GM15510 (cell line): ENCODE results near the gene ALX4.

Source experiments
- POLR2A ChIP-seq: IDR thresholded peaks from 3 replicates; pipeline ENCODE4 v1.6.1; 2011; ENCODE audit warnings: borderline replicate concordance; ENCODE audit not compliant: insufficient read length; ENCODE audit errors: extremely low read depth

ALX4 gene

DNA sequence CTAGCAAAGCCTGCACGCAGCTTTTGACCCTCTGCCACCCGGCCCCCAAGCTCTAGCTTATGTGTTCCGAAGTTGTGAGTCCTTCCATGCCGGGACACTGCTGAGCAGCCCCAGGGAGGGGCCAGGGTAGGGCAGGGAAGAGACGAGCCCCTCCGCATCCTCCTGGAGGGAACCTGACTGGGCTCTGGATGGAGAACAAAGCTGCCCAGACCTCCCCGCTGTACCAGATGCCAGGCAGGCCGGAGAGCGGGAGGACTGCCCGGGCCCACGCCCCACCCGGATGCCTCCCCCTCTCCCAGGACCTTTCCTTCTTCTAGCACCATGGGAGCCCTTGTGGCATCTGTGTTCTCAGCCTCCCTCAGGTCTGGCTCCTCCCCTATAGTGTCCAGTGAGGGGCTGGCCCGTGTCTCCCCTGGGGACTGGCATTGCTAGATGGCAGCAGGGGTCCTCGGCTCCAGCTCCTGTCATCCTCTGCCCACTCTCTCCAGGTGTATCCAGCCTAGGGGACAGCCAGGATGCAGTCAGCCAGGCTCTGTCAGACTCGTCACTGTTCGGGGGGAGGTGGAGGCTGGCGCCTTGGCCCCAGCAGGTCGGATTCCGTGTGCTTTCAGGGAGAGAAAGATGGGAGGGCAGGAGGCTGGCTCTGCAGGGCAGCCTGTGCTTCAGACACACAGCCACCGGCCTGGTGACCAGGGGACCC lies 46.1 kb downstream of the ALX4 start:
- no peak for TF ChIP-seq POLR2A

DNA sequence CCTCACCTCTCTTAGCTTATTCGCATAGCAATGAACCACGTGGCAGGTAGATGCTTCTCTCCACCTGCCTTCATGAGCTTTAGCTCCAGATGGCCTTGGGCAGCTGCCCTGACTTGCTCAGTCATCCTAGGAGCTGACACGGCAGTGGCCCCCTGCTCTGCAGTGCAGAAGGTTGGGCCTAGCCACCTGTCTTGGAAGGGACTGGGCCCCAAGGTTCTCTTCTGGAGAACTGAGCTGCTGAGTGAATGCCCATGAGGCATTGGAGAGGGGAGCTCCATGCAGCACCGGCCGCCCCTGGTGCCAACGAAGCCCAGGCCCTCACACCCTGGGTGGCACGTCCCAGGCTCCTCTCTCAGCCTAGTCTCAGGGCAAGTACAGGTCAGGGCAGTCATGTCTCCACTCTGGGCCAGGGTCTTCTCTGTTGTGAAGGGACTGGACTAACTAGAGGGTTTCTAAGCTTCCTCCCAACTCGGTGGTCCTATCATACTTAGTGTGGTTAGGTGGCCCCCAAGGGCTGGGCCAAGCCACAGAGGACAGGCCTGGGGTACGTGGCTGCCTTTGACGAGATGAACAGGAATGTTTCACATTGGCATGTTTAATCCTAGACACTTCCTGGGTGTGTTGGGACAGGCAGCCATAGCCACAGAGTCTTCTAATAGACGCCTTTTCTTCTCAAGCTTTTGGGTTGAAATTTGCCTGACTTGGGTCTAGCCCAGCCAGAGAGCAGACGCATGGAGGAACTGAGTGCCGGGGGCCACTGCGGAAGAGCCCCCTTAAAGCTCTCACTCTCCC lies 47.9 kb downstream of the ALX4 start:
- no peak for TF ChIP-seq POLR2A

DNA sequence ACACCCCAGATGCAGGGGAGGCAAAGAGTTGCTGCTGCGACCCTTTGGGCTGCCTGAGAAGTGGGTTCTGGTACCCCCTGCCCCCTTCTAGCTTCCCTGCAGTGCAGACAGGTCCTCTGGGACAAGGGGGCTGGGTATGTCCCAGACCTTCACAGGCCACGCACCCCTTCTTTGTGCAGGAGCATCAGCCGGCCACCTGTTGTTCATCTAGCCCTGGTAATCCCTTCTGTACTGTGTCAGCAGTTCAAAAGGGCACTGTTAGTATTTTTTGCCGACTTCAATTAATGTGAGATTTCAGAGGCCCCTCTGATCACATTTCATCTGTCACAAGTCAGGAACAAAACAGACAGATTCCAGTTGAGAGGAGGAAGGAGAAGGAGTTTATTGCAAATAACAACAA lies 49.9 kb downstream of the ALX4 start:
- TF ChIP-seq POLR2A = no peak

DNA sequence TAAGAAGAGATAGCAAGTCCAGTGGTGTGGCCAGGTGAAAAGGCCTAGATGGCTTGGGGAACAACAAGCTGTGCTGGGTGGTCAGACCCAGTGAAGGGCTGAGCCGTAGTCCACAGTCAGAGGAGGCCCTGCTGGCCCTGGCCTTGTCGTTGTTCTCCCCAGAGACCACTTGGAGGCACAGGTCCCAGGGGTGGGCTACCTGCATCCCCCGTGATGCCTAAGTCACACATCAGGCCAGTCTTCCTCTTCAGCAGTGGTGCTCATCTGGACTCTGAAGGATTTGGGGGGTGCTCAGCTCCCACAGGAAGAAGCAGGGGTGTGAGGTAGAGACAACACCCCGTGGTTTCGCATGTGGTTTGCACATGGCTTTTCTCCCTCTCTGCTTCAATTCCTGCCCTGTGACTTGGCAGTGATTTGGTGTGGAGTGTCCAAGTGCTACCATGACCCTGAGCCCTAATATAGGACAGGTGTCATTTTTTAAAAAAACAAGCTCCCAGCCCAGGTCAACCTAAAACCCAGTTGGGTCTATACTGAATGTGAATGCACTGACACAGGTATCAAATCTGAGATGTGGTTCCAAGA lies 51.0 kb downstream of the ALX4 start:
- no peak for TF ChIP-seq POLR2A

DNA sequence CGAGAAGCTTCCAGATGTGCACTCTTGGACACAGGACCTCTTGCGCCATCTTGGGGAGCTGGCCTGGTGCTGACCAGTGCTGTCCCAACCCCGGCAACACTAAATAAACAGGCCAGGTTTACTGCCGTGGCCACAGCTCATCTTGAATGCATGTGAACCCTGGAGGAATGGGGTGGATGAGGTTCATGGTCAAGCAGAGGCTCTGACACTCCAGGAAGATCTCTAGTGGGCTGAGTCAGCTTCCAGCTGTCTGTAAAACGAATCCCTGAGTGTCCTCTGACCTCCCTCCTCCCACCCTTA lies 51.8 kb downstream of the ALX4 start:
- TF ChIP-seq POLR2A = no peak

DNA sequence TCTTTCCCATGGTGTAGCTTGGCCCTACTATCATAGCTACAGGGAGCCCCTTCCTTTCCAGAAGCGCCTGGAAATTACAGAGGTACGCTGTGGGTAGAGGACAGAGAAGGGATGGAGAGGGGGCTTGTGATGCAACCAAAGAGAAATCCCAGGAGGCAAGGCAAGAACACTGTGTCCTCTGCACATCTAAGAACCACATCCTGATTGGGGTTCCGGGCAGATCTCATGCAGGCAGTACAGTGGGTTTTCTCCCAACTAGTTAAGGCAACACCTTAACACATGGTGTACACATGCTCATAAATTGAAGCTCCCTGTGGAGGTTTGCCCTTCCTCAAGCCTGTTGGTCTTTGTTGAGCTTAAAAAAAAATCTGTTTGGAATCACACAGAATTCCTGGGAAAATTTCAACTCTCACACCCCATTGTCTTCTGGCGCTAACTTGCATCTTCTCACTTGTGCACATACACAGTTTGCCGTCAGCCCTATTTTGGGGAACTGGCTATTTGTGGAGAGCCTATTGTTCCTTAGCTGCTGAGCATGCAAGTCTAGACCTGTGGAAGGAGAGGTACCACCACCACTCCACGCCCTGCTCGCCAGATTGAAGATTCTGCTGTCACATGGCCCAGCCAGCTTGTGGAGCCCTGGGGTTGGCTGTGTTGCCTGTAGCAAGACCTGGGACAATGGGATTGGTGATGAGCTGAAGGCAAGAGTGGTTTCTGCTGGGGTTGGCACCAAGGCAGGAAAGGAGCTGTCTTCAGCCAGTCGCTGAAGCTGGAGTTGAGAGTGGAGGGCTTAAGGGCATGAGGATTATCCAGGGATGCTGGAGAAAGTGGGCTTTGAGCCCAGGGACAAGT lies 52.4 kb downstream of the ALX4 start:
- no peak for TF ChIP-seq POLR2A

DNA sequence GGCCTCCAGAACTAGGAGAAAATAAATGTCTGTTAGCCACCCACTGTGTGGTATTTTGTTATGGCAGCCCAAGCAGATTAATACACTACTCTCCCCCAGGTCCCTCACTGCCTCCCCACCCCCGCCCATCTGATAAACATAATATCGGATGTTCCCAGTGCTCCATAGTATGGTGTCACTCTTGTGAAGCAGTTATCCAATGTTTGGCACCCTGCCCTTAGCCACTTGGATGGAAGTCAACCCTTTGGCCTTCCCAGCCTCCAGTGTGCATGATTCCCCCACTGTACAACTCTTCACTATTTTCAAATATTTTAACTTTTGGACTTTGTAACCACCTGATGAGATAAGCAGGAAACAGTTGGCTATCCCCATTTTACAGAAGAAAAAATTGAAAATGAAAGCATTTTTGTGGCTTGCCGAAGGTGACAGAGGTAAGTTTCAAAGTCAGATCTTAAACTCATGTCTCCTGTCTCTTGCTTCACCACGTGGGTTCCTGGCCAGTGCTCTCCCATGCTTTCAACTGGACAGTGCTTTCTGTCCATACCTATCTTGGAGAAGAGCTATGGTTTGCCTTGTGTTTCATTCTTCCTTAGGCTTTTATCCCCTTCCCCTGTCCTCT lies 53.2 kb downstream of the ALX4 start:
- no peak for TF ChIP-seq POLR2A

DNA sequence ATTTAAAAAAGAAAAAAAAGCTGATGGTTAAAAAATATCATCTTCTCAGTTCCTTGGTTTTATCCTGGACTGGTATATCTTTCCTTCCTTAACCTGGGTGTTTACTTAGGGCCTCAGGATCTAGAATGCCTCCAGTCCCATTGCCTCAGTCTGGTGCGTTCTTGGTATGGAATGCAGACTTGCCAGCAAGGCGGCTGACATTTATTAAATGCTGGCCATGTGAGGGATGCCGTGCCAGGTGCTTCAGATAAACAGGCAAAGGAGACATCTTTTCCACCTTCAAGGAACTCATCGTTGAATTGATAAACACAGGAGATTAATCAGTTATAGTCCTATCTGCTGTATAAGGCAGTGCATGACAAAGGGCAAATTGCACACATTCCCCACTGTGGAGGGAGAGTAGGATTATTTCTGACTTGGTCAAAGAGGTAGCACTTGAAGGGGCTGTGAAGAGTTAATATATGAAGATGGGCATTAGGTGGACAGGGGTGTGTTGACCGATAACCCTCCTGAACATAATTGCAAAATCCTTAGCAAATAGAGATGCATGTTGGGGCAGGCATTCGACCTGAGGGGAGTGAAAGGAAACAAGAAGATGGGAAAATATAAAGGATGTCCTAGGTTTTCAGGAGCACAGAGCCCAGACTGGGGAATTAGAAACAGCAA lies 54.4 kb downstream of the ALX4 start:
- no peak for TF ChIP-seq POLR2A

DNA sequence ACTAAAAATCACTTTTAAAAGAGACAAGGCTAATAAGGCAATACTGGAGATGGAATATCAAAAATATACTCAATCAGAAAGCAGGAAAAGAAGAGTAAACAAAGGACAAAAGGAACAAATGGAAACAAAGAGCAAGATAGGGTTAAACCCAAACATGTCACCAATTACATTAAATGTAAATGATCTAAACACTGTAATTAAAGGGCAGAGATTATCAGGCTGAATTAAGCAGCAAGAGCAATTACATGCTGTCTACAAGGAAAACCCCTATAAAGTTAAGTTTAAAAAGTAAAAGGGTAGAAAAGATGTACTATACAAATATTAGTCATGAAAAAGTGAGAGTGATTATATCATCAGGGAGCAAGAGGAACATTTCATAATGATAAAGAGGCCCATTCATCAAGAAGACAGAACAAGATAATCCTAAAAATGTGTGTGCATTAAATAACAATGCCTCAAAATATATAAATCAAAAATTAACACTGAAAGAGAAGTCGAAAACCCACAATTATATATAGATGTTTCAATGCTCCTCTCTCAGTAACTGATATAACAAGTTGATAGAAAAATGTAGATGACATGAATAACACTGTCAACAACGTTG lies 56.8 kb downstream of the ALX4 start:
- no peak for TF ChIP-seq POLR2A

DNA sequence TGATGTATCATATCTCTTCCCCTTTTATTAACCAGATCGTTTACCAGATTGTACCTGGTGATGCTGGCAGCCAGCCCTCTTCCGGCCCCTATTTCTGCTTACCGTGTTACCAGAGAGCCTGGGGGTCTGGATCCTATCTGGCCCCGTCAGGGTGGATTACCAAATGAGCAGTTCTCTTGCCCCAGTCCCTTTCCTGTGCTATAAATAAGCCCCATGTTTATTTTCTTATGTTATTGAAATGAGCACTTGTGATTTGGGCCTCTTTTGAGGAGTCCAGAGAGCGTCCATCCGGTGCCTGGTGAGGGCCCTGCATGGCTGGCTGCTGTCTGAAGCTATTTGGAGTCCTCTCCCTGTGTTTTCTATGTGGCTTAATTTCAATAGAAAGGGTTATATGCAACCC lies 59.5 kb downstream of the ALX4 start:
- TF ChIP-seq POLR2A = no peak

DNA sequence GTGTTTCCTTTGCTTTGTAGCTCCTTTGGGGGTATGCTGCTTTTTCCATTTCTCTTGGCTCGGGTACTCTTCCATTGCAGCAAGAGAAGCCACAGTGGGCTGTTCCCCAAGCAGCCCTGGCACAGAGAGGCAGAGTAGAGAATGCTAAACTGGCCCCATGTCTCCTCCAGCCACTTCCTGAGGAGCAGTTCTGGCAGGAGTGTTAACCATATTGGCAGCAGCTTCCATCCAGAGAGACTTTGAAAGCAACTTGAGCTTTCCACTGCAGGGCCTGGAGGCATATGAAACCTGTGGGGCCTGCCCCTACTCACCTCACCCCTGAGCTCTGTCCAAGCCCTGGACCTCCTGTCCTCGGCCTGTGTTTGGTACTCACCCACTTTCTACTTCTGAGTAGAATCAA lies 61.8 kb downstream of the ALX4 start:
- no peak for TF ChIP-seq POLR2A

DNA sequence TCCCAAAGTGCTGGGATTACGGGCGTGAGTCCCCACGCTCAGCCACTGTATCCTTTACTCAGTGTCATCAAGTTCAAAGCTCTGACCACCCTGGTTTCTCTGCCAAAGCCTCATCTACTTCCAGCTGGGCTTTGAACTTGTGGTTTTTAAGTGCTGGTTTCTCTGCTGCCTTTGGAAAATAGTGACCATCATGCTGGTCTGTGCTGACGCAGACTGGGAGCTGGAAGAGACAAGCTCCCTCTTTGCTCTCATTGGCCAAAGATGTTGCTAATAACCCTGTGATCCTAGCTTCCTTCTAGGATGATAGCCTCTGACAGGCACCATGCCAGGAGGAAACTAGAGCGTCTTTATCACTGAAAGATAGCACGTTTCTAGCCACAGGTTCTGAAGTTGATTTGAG lies 62.4 kb downstream of the ALX4 start:
- no peak for TF ChIP-seq POLR2A

DNA sequence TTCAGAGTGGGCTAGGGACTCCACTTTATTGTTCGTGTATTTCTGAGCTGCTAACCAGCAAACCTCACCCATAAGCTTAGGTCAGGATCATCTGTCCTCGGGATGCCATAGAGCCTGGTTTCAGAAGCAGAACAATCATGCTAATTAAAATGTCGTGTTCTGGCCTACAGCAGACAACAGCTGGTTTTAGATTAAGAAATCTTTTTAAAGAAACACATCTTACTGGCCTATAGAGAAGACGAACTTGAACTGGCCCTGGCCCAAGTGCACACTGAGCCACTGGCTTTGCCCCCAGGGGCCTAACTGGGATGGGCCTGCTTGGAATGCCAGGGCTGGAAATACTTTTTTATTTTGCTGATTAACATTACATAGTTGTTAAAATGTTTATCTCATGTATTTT lies 63.2 kb downstream of the ALX4 start:
- no peak for TF ChIP-seq POLR2A
